ENCODE data around the gene CTSK. TPM values are rescaled to one million over a fixed set of nuclear protein-coding genes. Genes with fewer than 3 reads are reported as not detected.
A peak's percentile ranks its signal among the peaks of the same experiment; 100 is the strongest.

The CTSK gene
- polyA plus RNA-seq, 12 donors = 52.9 to 166 (median 61.1) TPM; not detected in 1

GRCh38 chr1:150764617-150765101 is 43.4 kb downstream of the CTSK start:
- DNase-seq = peak; percentile 29

- no peak for DNase-seq
Observed at GRCh38 chr1:150763018-150763417, 45.0 kb downstream of the CTSK start.

DNA sequence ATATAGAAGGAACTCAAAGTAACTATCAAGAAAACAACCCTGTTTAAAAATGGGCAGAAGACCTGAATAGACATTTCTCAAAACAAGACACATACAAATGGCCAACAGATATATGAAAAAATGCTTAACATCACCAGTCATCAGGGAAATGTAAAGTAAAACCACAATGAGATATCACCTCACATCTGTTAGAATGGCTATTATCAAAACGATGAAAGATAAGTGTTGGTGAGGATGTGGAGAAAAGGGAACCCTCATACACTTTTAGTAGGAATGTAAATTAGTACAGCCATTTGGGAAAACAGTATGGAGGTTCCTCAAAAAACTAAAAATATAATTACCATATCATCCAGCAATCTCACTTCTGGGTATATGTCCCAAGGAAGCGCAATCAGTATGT is 45.5 kb downstream of the CTSK start:
- DNase-seq = no peak

- no peak for DNase-seq
Observed at GRCh38 chr1:150761801-150762200, 46.3 kb downstream of the CTSK start.

DNA sequence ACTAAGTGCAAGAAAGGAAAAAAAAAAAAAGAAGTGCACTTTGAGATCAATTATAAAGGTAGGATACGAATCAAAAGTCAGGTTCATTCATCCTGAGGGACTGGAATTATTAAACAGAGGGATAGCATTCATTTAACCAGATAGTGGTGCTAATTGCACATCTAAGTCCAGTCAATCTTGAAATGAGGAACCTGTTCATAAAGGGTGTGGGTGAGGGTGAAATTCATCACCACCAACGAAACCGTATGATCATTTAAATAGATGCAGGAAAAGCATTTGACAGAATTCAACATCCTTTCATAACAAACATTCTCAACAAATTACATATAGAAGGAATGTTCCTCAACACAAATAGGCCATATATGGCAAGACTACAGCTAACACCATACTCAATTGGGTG is 48.0 kb downstream of the CTSK start:
- DNase-seq = no peak

DNA sequence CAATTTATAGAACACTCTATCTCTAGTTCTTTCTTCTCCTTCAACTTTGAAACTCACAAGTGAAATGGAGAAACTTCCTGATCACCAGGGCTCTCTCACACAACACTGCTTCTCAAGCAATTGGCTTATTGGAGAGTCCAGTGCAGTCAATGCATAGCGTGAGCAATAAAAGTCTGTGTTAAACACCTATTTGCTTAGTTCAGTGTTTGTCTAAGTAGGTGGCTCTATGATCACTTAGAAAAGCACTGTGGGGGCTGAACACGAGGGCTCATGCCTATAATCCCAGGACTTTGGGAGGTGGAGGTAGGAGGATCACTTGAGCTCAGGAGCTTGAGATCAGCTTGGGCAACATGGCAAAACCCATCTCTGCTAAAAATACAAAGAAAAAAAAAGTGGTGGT is 54.6 kb downstream of the CTSK start:
- no peak for DNase-seq

- DNase-seq = no peak
Observed at GRCh38 chr1:150751443-150751842, 56.6 kb downstream of the CTSK start.

GRCh38 chr1:150749720-150750311 is 58.2 kb downstream of the CTSK start:
- DNase-seq = no peak

- DNase-seq = no peak
Observed at GRCh38 chr1:150748878-150749719, 59.0 kb downstream of the CTSK start.

Other genes starting within 250 kb of the CTSK start
- 100 to 1,000 TPM in 11 of 12 donors, not detected in 1; 125 to 262 (median 159) TPM for gene MCL1, start 228.7 kb downstream of the CTSK start, polyA plus RNA-seq (ENCODE audit: insufficient read length in 12 of 12)
- gene ENSA, start 178.6 kb downstream of the CTSK start, polyA plus RNA-seq (ENCODE audit: insufficient read length in 12 of 12) = 100 to 1,000 TPM in 11 of 12 donors, not detected in 1; 102 to 177 (median 118) TPM
- 10 to 100 TPM in 11 of 12 donors, not detected in 1; 15.0 to 27.1 (median 19.7) TPM for gene GOLPH3L, start 111.1 kb downstream of the CTSK start, polyA plus RNA-seq (ENCODE audit: insufficient read length in 12 of 12)
- under 1 TPM in 1 of 12 donors, not detected in 11; 0.27 TPM for gene HORMAD1, start 87.4 kb downstream of the CTSK start, polyA plus RNA-seq (ENCODE audit: insufficient read length in 12 of 12)
- 10 to 100 TPM in 10 of 12 donors, 1 to 10 TPM in 1, not detected in 1; 9.7 to 26.8 (median 14.5) TPM for gene CTSS, start 42.5 kb downstream of the CTSK start, polyA plus RNA-seq (ENCODE audit: insufficient read length in 12 of 12)
- 10 to 100 TPM in 11 of 12 donors, not detected in 1; 27.6 to 59.4 (median 38.0) TPM for gene ARNT, start 68.3 kb upstream of the CTSK start, polyA plus RNA-seq (ENCODE audit: insufficient read length in 12 of 12)
- not detected for gene CTXND2, start 78.9 kb upstream of the CTSK start, polyA plus RNA-seq (ENCODE audit: insufficient read length in 12 of 12)
- gene SETDB1, start 118.1 kb upstream of the CTSK start, polyA plus RNA-seq (ENCODE audit: insufficient read length in 12 of 12) = 10 to 100 TPM in 11 of 12 donors, not detected in 1; 29.8 to 72.2 (median 39.1) TPM
- gene CERS2, start 166.6 kb upstream of the CTSK start, polyA plus RNA-seq (ENCODE audit: insufficient read length in 12 of 12) = 100 to 1,000 TPM in 2 of 12 donors, 10 to 100 TPM in 9, not detected in 1; 69.5 to 112 (median 78.8) TPM
- gene ANXA9, start 174.0 kb upstream of the CTSK start, polyA plus RNA-seq (ENCODE audit: insufficient read length in 12 of 12) = 1 to 10 TPM in 10 of 12 donors, not detected in 2; 1.7 to 5.3 (median 3.2) TPM
- 10 to 100 TPM in 11 of 12 donors, not detected in 1; 15.5 to 35.9 (median 20.9) TPM for gene MINDY1, start 198.6 kb upstream of the CTSK start, polyA plus RNA-seq (ENCODE audit: insufficient read length in 12 of 12)
- 10 to 100 TPM in 11 of 12 donors, not detected in 1; 22.1 to 31.7 (median 27.7) TPM for gene PRUNE1, start 200.2 kb upstream of the CTSK start, polyA plus RNA-seq (ENCODE audit: insufficient read length in 12 of 12)
- 10 to 100 TPM in 1 of 12 donors, 1 to 10 TPM in 4, under 1 TPM in 5, not detected in 2; 0.33 to 23.1 (median 0.91) TPM for gene BNIPL, start 228.3 kb upstream of the CTSK start, polyA plus RNA-seq (ENCODE audit: insufficient read length in 12 of 12)
- 10 to 100 TPM in 1 of 12 donors, 1 to 10 TPM in 10, not detected in 1; 5.1 to 11.8 (median 6.2) TPM for gene C1orf56, start 239.5 kb upstream of the CTSK start, polyA plus RNA-seq (ENCODE audit: insufficient read length in 12 of 12)